WTC11 (cell line): ENCODE measurements around the gene MYL4. TPM values are rescaled to one million over a fixed set of nuclear protein-coding genes. Genes with fewer than 3 reads are reported as not detected.

Experiments
- ATAC-seq: fragments of 200-7000 bp; cut with Tn5 transposase; 2 replicates; pipeline ENCODE4 v1.10.0; 2021; ENCODE audit warnings: mild to moderate bottlenecking, moderate library complexity
- CTCF ChIA-PET: fragments of 300-600 bp; sonication (Branson Sonifier 250); formaldehyde crosslinking; loops from one replicate; lab custom pipeline; 2021; ENCODE audit warnings: antibody characterized with exemption; lab: Charles Lee
- POLR2A ChIA-PET: fragments of 350-600 bp; sonication (Branson Sonifier 250); formaldehyde crosslinking; loops from one replicate; lab custom pipeline; 2021; ENCODE audit warnings: antibody characterized with exemption; lab: Charles Lee
- DNase-seq: peaks from one replicate; pipeline ENCODE4 v3.0.0; 2021; ENCODE audit warnings: low spot score
- H3K27ac Mint-ChIP-seq: 2 replicates; pipeline ENCODE4 v1.8.0; 2021; ENCODE audit warnings: mixed read lengths
- H3K27me3 Mint-ChIP-seq: 2 replicates; pipeline ENCODE4 v1.8.0; 2021; ENCODE audit warnings: low read depth, mild to moderate bottlenecking, moderate library complexity, mixed read lengths
- H3K36me3 Mint-ChIP-seq: 2 replicates; pipeline ENCODE4 v1.8.0; 2021; ENCODE audit warnings: mixed read lengths
- H3K4me1 Mint-ChIP-seq: 2 replicates; pipeline ENCODE4 v1.8.0; 2022; ENCODE audit warnings: mixed read lengths
- H3K4me3 Mint-ChIP-seq: 2 replicates; pipeline ENCODE4 v1.8.0; 2021; ENCODE audit warnings: mild to moderate bottlenecking, moderate library complexity, mixed read lengths
- H3K9me3 Mint-ChIP-seq: 2 replicates; pipeline ENCODE4 v1.8.0; 2021; ENCODE audit warnings: mixed read lengths
- CTCF ChIP-seq: fragments of 200-600 bp; IDR thresholded peaks from 2 replicates; pipeline ENCODE4 v1.8.0; 2022; ENCODE audit warnings: antibody characterized with exemption
- EMX1 ChIP-seq: fragments of 250-450 bp; sonication (Bioruptor Pico); IDR thresholded peaks from 2 replicates; pipeline ENCODE4 v1.8.0; 2021; ENCODE audit warnings: mild to moderate bottlenecking
- GRHL2 ChIP-seq: fragments of 250-450 bp; sonication (Bioruptor Pico); IDR thresholded peaks from 2 replicates; pipeline ENCODE4 v1.8.0; 2022; ENCODE audit warnings: mild to moderate bottlenecking, moderate library complexity; ENCODE audit not compliant: insufficient replicate concordance, severe bottlenecking
- GTF2I ChIP-seq: fragments of 250-450 bp; sonication (Bioruptor Pico); conservative IDR thresholded peaks from 2 replicates; pipeline ENCODE4 v1.4.0; 2021; ENCODE audit warnings: mild to moderate bottlenecking
- HMGA2 ChIP-seq: fragments of 250-450 bp; sonication (Bioruptor Pico); IDR thresholded peaks from 2 replicates; pipeline ENCODE4 v1.4.0; 2021; ENCODE audit warnings: mild to moderate bottlenecking, moderate library complexity
- KAT7 ChIP-seq: sonication (generic); formaldehyde crosslinking; IDR thresholded peaks from 2 replicates; pipeline ENCODE4 v1.8.1; 2023; ENCODE audit warnings: missing genetic modification reagents, mild to moderate bottlenecking, borderline replicate concordance
- MYBL2 ChIP-seq: sonication (generic); formaldehyde crosslinking; IDR thresholded peaks from 2 replicates; pipeline ENCODE4 v1.8.1; 2023; ENCODE audit warnings: mild to moderate bottlenecking, moderate library complexity, missing genetic modification reagents
- NFE2L1 ChIP-seq: sonication (generic); formaldehyde crosslinking; IDR thresholded peaks from 2 replicates; pipeline ENCODE4 v1.8.1; 2023; ENCODE audit warnings: missing genetic modification reagents
- NR1H2 ChIP-seq: sonication (generic); formaldehyde crosslinking; IDR thresholded peaks from 2 replicates; pipeline ENCODE4 v1.9.0; 2021; ENCODE audit warnings: mild to moderate bottlenecking, moderate library complexity, missing genetic modification reagents
- PRDM15 ChIP-seq: sonication (generic); formaldehyde crosslinking; IDR thresholded peaks from 2 replicates; pipeline ENCODE4 v1.8.0; 2022; ENCODE audit warnings: missing genetic modification reagents
- PREB ChIP-seq: sonication (generic); formaldehyde crosslinking; IDR thresholded peaks from 2 replicates; pipeline ENCODE4 v1.8.1; 2022; ENCODE audit warnings: mild to moderate bottlenecking, missing genetic modification reagents, moderate library complexity, borderline replicate concordance
- RORB ChIP-seq: fragments of 250-450 bp; sonication (Bioruptor Pico); IDR thresholded peaks from 2 replicates; pipeline ENCODE4 v1.9.0; 2021; ENCODE audit warnings: mild to moderate bottlenecking
- SP1 ChIP-seq: sonication (generic); formaldehyde crosslinking; conservative IDR thresholded peaks from 2 replicates; pipeline ENCODE4 v1.8.1; 2022; ENCODE audit warnings: missing genetic modification reagents
- ZNF138 ChIP-seq: sonication (generic); formaldehyde crosslinking; conservative IDR thresholded peaks from 2 replicates; pipeline ENCODE4 v1.8.1; 2022; ENCODE audit warnings: mild to moderate bottlenecking, moderate library complexity, missing genetic modification reagents
- ZNF416 ChIP-seq: fragments of 250-450 bp; sonication (Bioruptor Pico); IDR thresholded peaks from 2 replicates; pipeline ENCODE4 v1.9.0; 2021; ENCODE audit warnings: mild to moderate bottlenecking, inconsistent platforms
- ZNF423 ChIP-seq: fragments of 250-450 bp; sonication (Bioruptor Pico); IDR thresholded peaks from 2 replicates; pipeline ENCODE4 v2.1.2; 2022; ENCODE audit warnings: mild to moderate bottlenecking, moderate library complexity
- ZNF512 ChIP-seq: sonication (generic); formaldehyde crosslinking; IDR thresholded peaks from 2 replicates; pipeline ENCODE4 v1.8.1; 2022; ENCODE audit warnings: missing genetic modification reagents, borderline replicate concordance
- total RNA-seq: library from RNA; stranded (reverse); gene quantifications from 3 replicates; pipeline ENCODE4 v1.2.3, GENCODE V29; 2021
- TF ChIP-seq, protein P1 (sequence below): fragments of 250-450 bp; sonication (Bioruptor Pico); IDR thresholded peaks from 2 replicates; pipeline ENCODE4 v1.9.0; 2021; ENCODE audit warnings: mild to moderate bottlenecking
- TF ChIP-seq, protein P2 (sequence below): sonication (generic); formaldehyde crosslinking; IDR thresholded peaks from 2 replicates; pipeline ENCODE4 v1.8.1; 2023; ENCODE audit warnings: mild to moderate bottlenecking, missing genetic modification reagents, moderate library complexity
- TF ChIP-seq, protein P3 (sequence below): fragments of 250-450 bp; sonication (Bioruptor Pico); IDR thresholded peaks from 2 replicates; pipeline ENCODE4 v1.9.0; 2021; ENCODE audit warnings: mild to moderate bottlenecking, borderline replicate concordance

MYL4 gene
- total RNA-seq, 1 experiment from 2014 or later: 0.50 TPM

DNA sequence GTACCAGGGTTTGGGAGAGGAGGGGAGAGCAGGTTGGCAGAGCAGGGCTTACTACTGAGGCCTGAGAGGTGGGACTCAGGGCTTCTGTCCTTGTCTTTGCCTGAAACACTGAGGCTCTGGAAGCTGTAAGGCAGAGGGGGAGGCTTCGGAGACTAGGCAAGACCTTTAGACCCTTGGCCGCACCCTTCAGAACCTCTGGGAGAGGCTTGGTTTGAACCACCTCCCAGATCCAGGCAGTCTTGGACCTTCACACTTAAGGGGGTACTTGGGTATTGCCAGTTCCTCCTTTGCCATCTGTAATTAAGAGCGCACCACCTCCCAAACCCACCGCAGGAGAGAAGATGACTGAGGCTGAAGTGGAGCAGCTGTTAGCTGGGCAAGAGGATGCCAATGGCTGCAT, 12.9 kb downstream of the MYL4 start:
- H3K27me3 Mint-ChIP-seq: peaks cover 65% of the 10 kb centered on the region
- no peak overlapping the region for H3K4me3 Mint-ChIP-seq
- no peak for TF ChIP-seq MYBL2 (CRISPR knock-in tag)
- TF ChIP-seq SP1 (CRISPR knock-in tag): no peak
- ATAC-seq: no peak
- no peak overlapping the region for H3K27ac Mint-ChIP-seq
- no peak for DNase-seq
- ChIA-PET POLR2A (no interaction called here), CTCF (no interaction called here)
- peaks cover 13% of the 10 kb centered on the region for H3K36me3 Mint-ChIP-seq
- peaks cover 19% of the 10 kb centered on the region for H3K9me3 Mint-ChIP-seq
- peaks cover 14% of the 10 kb centered on the region for H3K4me1 Mint-ChIP-seq

DNA sequence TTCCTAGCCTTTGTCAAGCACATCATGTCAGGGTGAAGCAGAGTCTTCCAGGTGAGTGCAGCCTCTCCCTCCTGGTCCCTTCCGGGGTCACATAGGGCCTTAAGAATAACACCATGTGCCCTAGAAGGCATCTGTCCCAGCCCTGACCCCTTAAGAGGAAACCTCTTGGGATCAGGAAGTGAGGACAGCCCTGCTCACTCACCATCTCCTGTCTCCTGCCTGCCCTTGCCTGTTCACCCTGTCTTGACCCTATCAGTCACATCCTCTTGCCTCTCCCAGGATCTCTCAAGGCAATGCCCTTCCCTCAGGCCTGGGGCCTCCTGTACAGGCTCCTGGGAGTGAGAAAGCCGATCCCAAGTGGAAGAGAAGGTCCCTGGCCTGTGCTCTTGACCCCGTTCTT, 13.9 kb downstream of the MYL4 start:
- H3K36me3 Mint-ChIP-seq: peaks cover 13% of the 10 kb centered on the region
- ATAC-seq: no peak
- H3K4me1 Mint-ChIP-seq: peaks cover 14% of the 10 kb centered on the region
- ChIA-PET CTCF (no interaction called here), POLR2A (no interaction called here)
- H3K27ac Mint-ChIP-seq: no peak overlapping the region
- DNase-seq: no peak
- peaks cover 19% of the 10 kb centered on the region for H3K9me3 Mint-ChIP-seq
- H3K4me3 Mint-ChIP-seq: no peak overlapping the region
- no peak for TF ChIP-seq GTF2I (CRISPR knock-in tag)
- no peak for TF ChIP-seq GRHL2
- no peak for TF ChIP-seq ZNF138 (CRISPR knock-in tag)
- H3K27me3 Mint-ChIP-seq: peaks cover 65% of the 10 kb centered on the region

GRCh38 chr17:47223460-47223859, 14.3 kb downstream of the MYL4 start:
- peaks cover 14% of the 10 kb centered on the region for H3K4me1 Mint-ChIP-seq
- peaks cover 19% of the 10 kb centered on the region for H3K9me3 Mint-ChIP-seq
- ChIA-PET POLR2A (no interaction called here), CTCF (no interaction called here)
- ATAC-seq (no peak), DNase-seq (no peak)
- H3K27ac Mint-ChIP-seq: no peak overlapping the region
- H3K36me3 Mint-ChIP-seq: peaks cover 13% of the 10 kb centered on the region
- peaks cover 64% of the 10 kb centered on the region for H3K27me3 Mint-ChIP-seq
- TF ChIP-seq ZNF423 (CRISPR knock-in tag): no peak
- no peak for TF ChIP-seq NFE2L1 (CRISPR knock-in tag)
- TF ChIP-seq, protein P1, sequence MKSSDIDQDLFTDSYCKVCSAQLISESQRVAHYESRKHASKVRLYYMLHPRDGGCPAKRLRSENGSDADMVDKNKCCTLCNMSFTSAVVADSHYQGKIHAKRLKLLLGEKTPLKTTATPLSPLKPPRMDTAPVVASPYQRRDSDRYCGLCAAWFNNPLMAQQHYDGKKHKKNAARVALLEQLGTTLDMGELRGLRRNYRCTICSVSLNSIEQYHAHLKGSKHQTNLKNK: no peak
- no peak for TF ChIP-seq KAT7 (CRISPR knock-in tag)
- TF ChIP-seq ZNF512 (CRISPR knock-in tag): no peak
- no peak for TF ChIP-seq EMX1 (CRISPR knock-in tag)
- no peak for TF ChIP-seq RORB
- TF ChIP-seq PRDM15 (CRISPR knock-in tag): no peak
- no peak for TF ChIP-seq PREB (CRISPR knock-in tag)
- TF ChIP-seq HMGA2 (CRISPR knock-in tag): no peak
- no peak for TF ChIP-seq CTCF
- no peak for TF ChIP-seq NR1H2 (CRISPR knock-in tag)
- TF ChIP-seq, protein P2, sequence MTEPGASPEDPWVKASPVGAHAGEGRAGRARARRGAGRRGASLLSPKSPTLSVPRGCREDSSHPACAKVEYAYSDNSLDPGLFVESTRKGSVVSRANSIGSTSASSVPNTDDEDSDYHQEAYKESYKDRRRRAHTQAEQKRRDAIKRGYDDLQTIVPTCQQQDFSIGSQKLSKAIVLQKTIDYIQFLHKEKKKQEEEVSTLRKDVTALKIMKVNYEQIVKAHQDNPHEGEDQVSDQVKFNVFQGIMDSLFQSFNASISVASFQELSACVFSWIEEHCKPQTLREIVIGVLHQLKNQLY: no peak
- TF ChIP-seq, protein P3, sequence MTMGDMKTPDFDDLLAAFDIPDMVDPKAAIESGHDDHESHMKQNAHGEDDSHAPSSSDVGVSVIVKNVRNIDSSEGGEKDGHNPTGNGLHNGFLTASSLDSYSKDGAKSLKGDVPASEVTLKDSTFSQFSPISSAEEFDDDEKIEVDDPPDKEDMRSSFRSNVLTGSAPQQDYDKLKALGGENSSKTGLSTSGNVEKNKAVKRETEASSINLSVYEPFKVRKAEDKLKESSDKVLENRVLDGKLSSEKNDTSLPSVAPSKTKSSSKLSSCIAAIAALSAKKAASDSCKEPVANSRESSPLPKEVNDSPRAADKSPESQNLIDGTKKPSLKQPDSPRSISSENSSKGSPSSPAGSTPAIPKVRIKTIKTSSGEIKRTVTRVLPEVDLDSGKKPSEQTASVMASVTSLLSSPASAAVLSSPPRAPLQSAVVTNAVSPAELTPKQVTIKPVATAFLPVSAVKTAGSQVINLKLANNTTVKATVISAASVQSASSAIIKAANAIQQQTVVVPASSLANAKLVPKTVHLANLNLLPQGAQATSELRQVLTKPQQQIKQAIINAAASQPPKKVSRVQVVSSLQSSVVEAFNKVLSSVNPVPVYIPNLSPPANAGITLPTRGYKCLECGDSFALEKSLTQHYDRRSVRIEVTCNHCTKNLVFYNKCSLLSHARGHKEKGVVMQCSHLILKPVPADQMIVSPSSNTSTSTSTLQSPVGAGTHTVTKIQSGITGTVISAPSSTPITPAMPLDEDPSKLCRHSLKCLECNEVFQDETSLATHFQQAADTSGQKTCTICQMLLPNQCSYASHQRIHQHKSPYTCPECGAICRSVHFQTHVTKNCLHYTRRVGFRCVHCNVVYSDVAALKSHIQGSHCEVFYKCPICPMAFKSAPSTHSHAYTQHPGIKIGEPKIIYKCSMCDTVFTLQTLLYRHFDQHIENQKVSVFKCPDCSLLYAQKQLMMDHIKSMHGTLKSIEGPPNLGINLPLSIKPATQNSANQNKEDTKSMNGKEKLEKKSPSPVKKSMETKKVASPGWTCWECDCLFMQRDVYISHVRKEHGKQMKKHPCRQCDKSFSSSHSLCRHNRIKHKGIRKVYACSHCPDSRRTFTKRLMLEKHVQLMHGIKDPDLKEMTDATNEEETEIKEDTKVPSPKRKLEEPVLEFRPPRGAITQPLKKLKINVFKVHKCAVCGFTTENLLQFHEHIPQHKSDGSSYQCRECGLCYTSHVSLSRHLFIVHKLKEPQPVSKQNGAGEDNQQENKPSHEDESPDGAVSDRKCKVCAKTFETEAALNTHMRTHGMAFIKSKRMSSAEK (CRISPR knock-in tag): no peak
- no peak for TF ChIP-seq ZNF416
- no peak overlapping the region for H3K4me3 Mint-ChIP-seq
